HG03175 (cell line): ENCODE data around the gene APRT.
A peak's percentile ranks its signal among the peaks of the same experiment; 100 is the strongest.
"Not testable (repeated sequence)": the region's sequence is repeated elsewhere in the genome, so short reads cannot be mapped to it uniquely, and the experiment has no call there.

Experiments
- ATAC-seq: cut with Tn5 transposase; IDR thresholded peaks from one replicate; pipeline ENCODE4 v1.9.1; 2021; ENCODE audit warnings: mild to moderate bottlenecking, moderate library complexity; ENCODE audit not compliant: unreplicated experiment

Gene APRT

GRCh38 chr16:88775825-88776224, 35.9 kb downstream of the APRT start:
- ATAC-seq = no peak

GRCh38 chr16:88774544-88775393, 37.0 kb downstream of the APRT start:
- ATAC-seq = no peak

- no peak for ATAC-seq
These were observed 37.9 kb downstream of the APRT start for GRCh38 chr16:88773812-88774291.

- ATAC-seq = no peak
These were observed 38.6 kb downstream of the APRT start for GRCh38 chr16:88772871-88773811.

GRCh38 chr16:88771781-88772180, 39.9 kb downstream of the APRT start:
- not testable (repeated sequence) for ATAC-seq

GRCh38 chr16:88771294-88771772, 40.4 kb downstream of the APRT start:
- no peak for ATAC-seq

GRCh38 chr16:88770461-88771293, 41.1 kb downstream of the APRT start:
- ATAC-seq = peak; percentile 46

- ATAC-seq = no peak
These were observed 41.9 kb downstream of the APRT start for GRCh38 chr16:88769617-88770460.

- ATAC-seq = no peak
These were observed 43.5 kb downstream of the APRT start for GRCh38 chr16:88768071-88768783.

GRCh38 chr16:88767546-88768070, 44.1 kb downstream of the APRT start:
- no peak for ATAC-seq

- no peak for ATAC-seq
These were observed 44.8 kb downstream of the APRT start for GRCh38 chr16:88766975-88767374.

GRCh38 chr16:88764913-88765349, 46.8 kb downstream of the APRT start:
- no peak for ATAC-seq

GRCh38 chr16:88764080-88764479, 47.6 kb downstream of the APRT start:
- no peak for ATAC-seq

- no peak for ATAC-seq
These were observed 48.1 kb downstream of the APRT start for GRCh38 chr16:88763502-88764053.

- ATAC-seq = no peak
These were observed 48.8 kb downstream of the APRT start for GRCh38 chr16:88762941-88763340.

- no peak for ATAC-seq
These were observed 49.4 kb downstream of the APRT start for GRCh38 chr16:88762258-88762870.

GRCh38 chr16:88761830-88762229, 49.9 kb downstream of the APRT start:
- no peak for ATAC-seq

GRCh38 chr16:88761143-88761534, 50.6 kb downstream of the APRT start:
- ATAC-seq = no peak
